K562 (cell line): ENCODE measurements around the gene PDGFD. TPM values are rescaled to one million over a fixed set of nuclear protein-coding genes. Genes with fewer than 3 reads are reported as not detected.

Source experiments
- ATAC-seq: fragments of 200-7000 bp; cut with Tn5 transposase; 3 replicates; pipeline ENCODE4 v1.9.1; 2020; ENCODE audit warnings: moderate library complexity
- BruUV-seq: library from RNA; stranded (reverse); fragments of 400-500 nt; replicated peaks from 2 replicates; lab custom pipeline; 2021; lab: Mats Ljungman, UMichigan
- CTCF ChIA-PET: fragments of 300-600 bp; formaldehyde crosslinking; extraction: SDS; loops from one replicate; lab custom pipeline; 2021; ENCODE audit warnings: low intra/inter-chr PET ratio; lab: Yijun Ruan, JAX
- POLR2A ChIA-PET: fragments of 300-600, 350-650 bp; sonication (Branson Sonifier 250); formaldehyde crosslinking; extraction: SDS; loops from one replicate; lab custom pipeline; 2021; ENCODE audit warnings: antibody characterized with exemption, inconsistent platforms; lab: Yijun Ruan, JAX
- DNase-seq, 4 experiments: peaks; one replicate each; pipeline versions ENCODE4 v3.0.0 to v3.0.0-alpha.2; 2011 to 2018; ENCODE audit warnings: low spot score in 3 of 4, mixed read lengths in 3 of 4; ENCODE audit errors: extremely low read depth in 1 of 4
- FAIRE-seq: peaks from 2 replicates; lab custom pipeline; 2011; peaks lifted over from hg19 to GRCh38; lab: Jason Lieb, UNC
- H2AFZ ChIP-seq: 2 replicates; pipeline ENCODE4 v1.6.0; 2011; ENCODE audit warnings: low read depth, low read length, control low read depth, inconsistent platforms
- H3K27ac ChIP-seq: fragments of 200-600 bp; 3 replicates; pipeline ENCODE4 v1.8.0; 2011; ENCODE audit warnings: low read depth, mild to moderate bottlenecking, control low read depth, inconsistent platforms, low read length, moderate library complexity, mixed read lengths; ENCODE audit errors: extremely low read depth
- H3K27me3 ChIP-seq, 2 experiments: fragments of 300-600 bp in 1 of 2; 2 replicates in 1 of 2; 3 replicates in 1 of 2; pipeline versions ENCODE4 v1.6.0 to v1.8.0; 2011; ENCODE audit warnings: inconsistent platforms in 2 of 2, low read length in 2 of 2, mild to moderate bottlenecking in 1 of 2, mixed read lengths in 1 of 2, moderate library complexity in 1 of 2; ENCODE audit not compliant: control insufficient read depth in 2 of 2, insufficient read depth in 2 of 2
- H3K36me3 ChIP-seq: fragments of 300-600 bp; 3 replicates; pipeline ENCODE4 v1.8.0; 2011; ENCODE audit warnings: mild to moderate bottlenecking, low read length, inconsistent platforms; ENCODE audit not compliant: control insufficient read depth, insufficient read depth
- H3K4me1 ChIP-seq, 2 experiments: fragments of 200-600 bp in 1 of 2; replicated peaks in 1 of 2; 2 replicates in 1 of 2; 3 replicates in 1 of 2; pipeline versions ENCODE4 v1.5.1 to v1.8.0; 2011; ENCODE audit warnings: inconsistent platforms in 2 of 2, low read length in 2 of 2, mild to moderate bottlenecking in 1 of 2, mixed read lengths in 1 of 2, moderate library complexity in 1 of 2; ENCODE audit not compliant: control insufficient read depth in 2 of 2, insufficient read depth in 2 of 2
- H3K4me2 ChIP-seq: 2 replicates; pipeline ENCODE4 v1.6.1; 2011; ENCODE audit warnings: low read length, control low read depth, inconsistent platforms, mixed read lengths; ENCODE audit not compliant: insufficient read depth
- H3K4me3 ChIP-seq: fragments of 200-600 bp; sonication (generic), shearing (Covaris generic); 2 replicates; pipeline ENCODE4 v1.5.1; 2016; ENCODE audit warnings: control low read depth, inconsistent platforms
- H3K79me2 ChIP-seq: fragments of 200-600 bp; 3 replicates; pipeline ENCODE4 v1.8.0; 2011; ENCODE audit warnings: low read length, inconsistent platforms; ENCODE audit not compliant: control insufficient read depth, insufficient read depth
- H3K9ac ChIP-seq, 2 experiments: 2 replicates each; pipeline versions ENCODE4 v1.6.0 to v1.6.1; 2011; ENCODE audit warnings: low read depth in 2 of 2, low read length in 2 of 2, control low read depth in 1 of 2, inconsistent platforms in 1 of 2, mild to moderate bottlenecking in 1 of 2, mixed read lengths in 1 of 2; ENCODE audit not compliant: insufficient read depth in 1 of 2
- H3K9me1 ChIP-seq: one replicate; pipeline ENCODE4 v1.6.0; 2011; ENCODE audit warnings: inconsistent platforms, mild to moderate bottlenecking, low read length, moderate library complexity; ENCODE audit not compliant: control insufficient read depth, insufficient read depth
- H3K9me3 ChIP-seq: replicated peaks from 2 replicates; pipeline ENCODE4 v1.5.1; 2011; ENCODE audit warnings: low read depth, low read length, inconsistent platforms; ENCODE audit not compliant: control insufficient read depth, insufficient read depth
- H4K20me1 ChIP-seq: replicated peaks from 2 replicates; pipeline ENCODE4 v1.6.1; 2011; ENCODE audit warnings: low read length, inconsistent platforms, mixed read lengths; ENCODE audit not compliant: control insufficient read depth, insufficient read depth
- BRD4 ChIP-seq: fragments of 200-600 bp; sonication (generic); IDR thresholded peaks from 2 replicates; pipeline ENCODE4 v1.6.1; 2017; ENCODE audit warnings: inconsistent platforms
- DIDO1 ChIP-seq: fragments of 450-650 bp; IDR thresholded peaks from 2 replicates; pipeline ENCODE4 v1.6.1; 2016; ENCODE audit warnings: low read depth, missing biosample characterization, missing genetic modification characterization
- ESRRB ChIP-seq: fragments of 250-450 bp; sonication (Bioruptor Pico); IDR thresholded peaks from 2 replicates; pipeline ENCODE4 v1.5.0; 2020; ENCODE audit warnings: mild to moderate bottlenecking, moderate library complexity, borderline replicate concordance
- TSC22D4 ChIP-seq: fragments of 450-650 bp; IDR thresholded peaks from 2 replicates; pipeline ENCODE4 v1.6.1; 2016; ENCODE audit warnings: missing genetic modification characterization, missing biosample characterization, control low read depth
- WGBS: fragments of 100-300 bp; shearing (Covaris generic); methylation state at CpG from one replicate; pipeline ENCODE4 v1.1.6; 2016; ENCODE audit warnings: low coverage, mixed read lengths; ENCODE audit not compliant: insufficient coverage; ENCODE audit errors: missing lambda C conversion rate; 5-methylcytosine and 5-hydroxymethylcytosine counted together
- in situ Hi-C: fragments of 300-500 bp; cut with MboI; formaldehyde crosslinking; loops from 4 replicates; pipeline ENCODE4 v1.15.0; 2018; ENCODE audit warnings: inconsistent platforms, mixed read lengths
- intact Hi-C: fragments of 100-400 bp; cut with micrococcal nuclease; formaldehyde crosslinking; loops from 2 replicates; pipeline ENCODE4 v1.14.2; 2022
- polyA plus RNA-seq, 8 experiments: library from polyadenylated mRNA; depleted of rRNA in 4 of 8; stranded (reverse) in 5 of 8; unstranded in 3 of 8; fragments of >200 nt; fragmentation: Nextera tagmentation in 2 of 8; fragmentation: Illumina TruSeq in 1 of 8; extraction: Ambion mirVana in 2 of 8; extraction: Trizol in 1 of 8; gene quantifications; 2 replicates each; pipeline versions ENCODE4 v1.2.1 to v1.2.3, GENCODE V29; 2011 to 2014; ENCODE audit warnings: inconsistent platforms in 1 of 8, missing spikeins in 1 of 8
- total RNA-seq, 7 experiments: library from RNA; depleted of rRNA in 6 of 7; stranded (reverse); fragments of >200 nt in 6 of 7; fragmentation: Illumina TruSeq in 2 of 7; extraction: Trizol in 2 of 7; gene quantifications; 2 replicates each; pipeline versions ENCODE4 v1.2.1 to v1.2.3, GENCODE V29; 2011 to 2021; ENCODE audit warnings: low replicate concordance in 1 of 7

PDGFD gene
- total and polyA plus RNA-seq, 9 of the 15 experiments (the other 6 are each of a cell fraction or from before 2014, with no cell fraction given), result 0.11 TPM; not detected in 8

GRCh38 chr11:104161751-104162450 lies 2.0 kb downstream of the PDGFD start (continued):
- no peak for TF ChIP-seq ESRRB (CRISPR knock-in tag)
- TF ChIP-seq BRD4, result no peak
- TF ChIP-seq TSC22D4 (tag), result no peak
- TF ChIP-seq, all 486 proteins: peak for 0

- Histone ChIP-seq H4K20me1 (no peaks in the 10 kb centered on the region), H3K9me1 (no peaks in the 10 kb centered on the region), H3K79me2 (no peaks in the 10 kb centered on the region), H3K27me3 (no peaks in the 10 kb centered on the region), H3K9me3 (no peaks in the 10 kb centered on the region), H3K4me3 (no peak overlapping the region), H3K4me2 (no peak overlapping the region), H3K4me1 (no peaks in the 10 kb centered on the region), H3K27ac (no peak overlapping the region), H3K36me3 (no peaks in the 10 kb centered on the region), H2AFZ (no peak overlapping the region), H3K9ac (no peak overlapping the region)
- no peak for DNase-seq
- ChIA-PET CTCF (no interaction called here), POLR2A (no interaction called here)
- ATAC-seq, result no peak
- no TSS peak for BruUV-seq
- WGBS, result 0% methylated on average over 1 of the region's 1 CpG
- no peak for TF ChIP-seq DIDO1 (tag)
- in situ Hi-C loops (no loop called here), intact Hi-C loops (no loop called here)
- no peak for FAIRE-seq
These were observed 4.6 kb downstream of the PDGFD start for GRCh38 chr11:104159356-104159755.
